NOMO-1 (cell line): ENCODE data around the gene POLR3K.
A peak's percentile ranks its signal among the peaks of the same experiment; 100 is the strongest.

Experiments used
- DNase-seq, 2 experiments: peaks; one replicate each; lab custom pipeline; 2025; ENCODE audit not compliant: unreplicated experiment in 2 of 2; lab: John Stamatoyannopoulos, UW

POLR3K gene

GRCh38 chr16:79151-80054 lies 26.0 kb upstream of the POLR3K start:
- DNase-seq, result no peak

GRCh38 chr16:78444-79150 lies 25.2 kb upstream of the POLR3K start:
- no peak for DNase-seq

- DNase-seq, result peak; percentile 55 to 58
Observed at GRCh38 chr16:77807-78443, 24.5 kb upstream of the POLR3K start, which contains the start of gene MPG. TSS of gene MPG (plus strand) at chr16:78225. CDS start at chr16:78310, 85 bp downstream.

GRCh38 chr16:77273-77806 lies 23.9 kb upstream of the POLR3K start:
- DNase-seq, result peak; percentile 35 to 51

GRCh38 chr16:76535-77272 lies 23.3 kb upstream of the POLR3K start:
- DNase-seq, result peak in 1 of 2 experiments; percentile 11

GRCh38 chr16:75580-76501 lies 22.4 kb upstream of the POLR3K start:
- peak; percentile 65 to 70 for DNase-seq

- DNase-seq, result no peak
Observed at GRCh38 chr16:74747-75334, 21.4 kb upstream of the POLR3K start.

GRCh38 chr16:74051-74746 lies 20.8 kb upstream of the POLR3K start:
- no peak for DNase-seq

GRCh38 chr16:72561-73548 lies 19.4 kb upstream of the POLR3K start, which contains the start of gene RHBDF1:
TSS of gene RHBDF1 (minus strand) at chr16:72631. CDS start at chr16:65015, 7,616 bp downstream.
- no peak for DNase-seq

GRCh38 chr16:71540-72401 lies 18.4 kb upstream of the POLR3K start:
- DNase-seq, result no peak

- DNase-seq, result no peak
Observed at GRCh38 chr16:71210-71539, 17.8 kb upstream of the POLR3K start.

- DNase-seq, result no peak
Observed at GRCh38 chr16:69181-69580, 15.8 kb upstream of the POLR3K start.

- DNase-seq, result no peak
Observed at GRCh38 chr16:67884-68789, 14.7 kb upstream of the POLR3K start.

GRCh38 chr16:67183-67791 lies 13.9 kb upstream of the POLR3K start:
- DNase-seq, result no peak
